GM23338 (cell line): ENCODE results near the gene UBAP2. TPM values are rescaled to one million over a fixed set of nuclear protein-coding genes. Genes with fewer than 3 reads are reported as not detected.

Experiments used
- ATAC-seq: fragments of 200-7000 bp; cut with Tn5 transposase; 3 replicates; pipeline ENCODE4 v1.9.1; 2020
- DNase-seq: peaks from one replicate; pipeline ENCODE4 v3.0.0-alpha.2; 2015; ENCODE audit warnings: low spot score
- H2AFZ ChIP-seq: fragments of 200-600 bp; sonication (generic); 2 replicates; pipeline ENCODE4 v1.8.0; 2016; ENCODE audit warnings: antibody characterized with exemption, mild to moderate bottlenecking, moderate library complexity
- H3F3A ChIP-seq: fragments of 200-600 bp; sonication (generic); replicated peaks from 2 replicates; pipeline ENCODE4 v1.8.0; 2017; ENCODE audit warnings: antibody characterized with exemption, mixed run types, low read depth
- H3K27ac ChIP-seq: fragments of 200-600 bp; sonication (generic); 2 replicates; pipeline ENCODE4 v1.6.1; 2016; ENCODE audit warnings: low read depth
- H3K27me3 ChIP-seq: fragments of 200-600 bp; sonication (generic); 2 replicates; pipeline ENCODE4 v1.8.0; 2016; ENCODE audit warnings: mild to moderate bottlenecking, mixed run types, moderate library complexity; ENCODE audit not compliant: insufficient read depth
- H3K36me3 ChIP-seq: fragments of 200-600 bp; sonication (generic); 2 replicates; pipeline ENCODE4 v1.8.0; 2016; ENCODE audit warnings: mild to moderate bottlenecking; ENCODE audit not compliant: insufficient read depth
- H3K4me1 ChIP-seq: fragments of 200-600 bp; sonication (generic); 2 replicates; pipeline ENCODE4 v1.8.0; 2016; ENCODE audit warnings: mild to moderate bottlenecking, moderate library complexity; ENCODE audit not compliant: insufficient read depth
- H3K4me2 ChIP-seq: fragments of 200-600 bp; sonication (generic); 2 replicates; pipeline ENCODE4 v1.7.1; 2017; ENCODE audit warnings: mixed run types
- H3K4me3 ChIP-seq: fragments of 200-600 bp; sonication (generic); 2 replicates; pipeline ENCODE4 v1.6.1; 2016; ENCODE audit warnings: mixed run types
- H3K79me2 ChIP-seq: fragments of 200-600 bp; sonication (generic); replicated peaks from 2 replicates; pipeline ENCODE4 v1.8.0; 2017; ENCODE audit warnings: mild to moderate bottlenecking; ENCODE audit not compliant: insufficient read depth
- H3K9me2 ChIP-seq: fragments of 200-600 bp; sonication (generic); 2 replicates; pipeline ENCODE4 v1.8.0; 2017; ENCODE audit not compliant: insufficient read depth
- H4K20me1 ChIP-seq: fragments of 200-600 bp; sonication (generic); replicated peaks from 2 replicates; pipeline ENCODE4 v1.8.0; 2017; ENCODE audit warnings: mild to moderate bottlenecking; ENCODE audit not compliant: insufficient read depth
- H3K27ac Mint-ChIP-seq: 2 replicates; pipeline ENCODE4 v1.8.0; 2020; ENCODE audit warnings: inconsistent platforms, mild to moderate bottlenecking, moderate library complexity, mixed read lengths
- H3K27me3 Mint-ChIP-seq: 3 replicates; pipeline ENCODE4 v1.8.0; 2022; ENCODE audit warnings: low read depth, mild to moderate bottlenecking, moderate library complexity, mixed read lengths, inconsistent platforms; ENCODE audit not compliant: insufficient read depth, poor library complexity
- H3K36me3 Mint-ChIP-seq: 3 replicates; pipeline ENCODE4 v1.8.0; 2021; ENCODE audit warnings: low read depth, mild to moderate bottlenecking, inconsistent platforms, moderate library complexity, mixed read lengths
- H3K4me1 Mint-ChIP-seq: 3 replicates; pipeline ENCODE4 v1.8.0; 2020; ENCODE audit warnings: mild to moderate bottlenecking, inconsistent platforms, mixed read lengths
- H3K4me3 Mint-ChIP-seq: 3 replicates; pipeline ENCODE4 v1.8.0; 2021; ENCODE audit warnings: moderate library complexity, mild to moderate bottlenecking, inconsistent platforms, mixed read lengths
- H3K9me3 Mint-ChIP-seq: 3 replicates; pipeline ENCODE4 v1.8.0; 2020; ENCODE audit warnings: moderate library complexity, mild to moderate bottlenecking, inconsistent platforms, mixed read lengths
- CREB1 ChIP-seq: fragments of 250-450 bp; sonication (Bioruptor Pico); IDR thresholded peaks from 2 replicates; pipeline ENCODE4 v1.5.0; 2020; ENCODE audit warnings: low read depth, mild to moderate bottlenecking, moderate library complexity
- CTCF ChIP-seq, 2 experiments: fragments of 200-600 bp in 1 of 2; sonication (generic) in 1 of 2; conservative IDR thresholded peaks; 2 replicates each; pipeline versions ENCODE4 v1.5.1 to v1.6.1; 2016 to 2017; ENCODE audit warnings: antibody characterized with exemption in 2 of 2, low read depth in 2 of 2, mild to moderate bottlenecking in 2 of 2, moderate library complexity in 1 of 2
- EZH2 ChIP-seq: fragments of 200-600 bp; sonication (generic); IDR thresholded peaks from one replicate; pipeline ENCODE4 v1.8.0; 2017; ENCODE audit warnings: antibody characterized with exemption, mild to moderate bottlenecking, low read depth; ENCODE audit not compliant: unreplicated experiment
- EZH2phosphoT487 ChIP-seq: fragments of 200-600 bp; sonication (generic); IDR thresholded peaks from one replicate; pipeline ENCODE4 v1.8.1; 2018; ENCODE audit warnings: antibody characterized with exemption; ENCODE audit not compliant: unreplicated experiment
- JUNB ChIP-seq: IDR thresholded peaks from one replicate; pipeline ENCODE4 v1.6.1; 2016; ENCODE audit warnings: antibody characterized with exemption; ENCODE audit not compliant: unreplicated experiment
- NANOG ChIP-seq: IDR thresholded peaks from 2 replicates; pipeline ENCODE4 v1.6.1; 2016; ENCODE audit warnings: antibody characterized with exemption, borderline replicate concordance
- POLR2AphosphoS5 ChIP-seq: IDR thresholded peaks from 2 replicates; pipeline ENCODE4 v1.6.1; 2016; ENCODE audit warnings: antibody characterized with exemption, low read depth
- STAT1 ChIP-seq: IDR thresholded peaks from one replicate; pipeline ENCODE4 v1.6.1; 2016; ENCODE audit warnings: antibody characterized with exemption; ENCODE audit not compliant: unreplicated experiment
- ZNF114 ChIP-seq: fragments of 250-450 bp; sonication (Bioruptor Pico); IDR thresholded peaks from 2 replicates; pipeline ENCODE4 v1.5.0; 2020; ENCODE audit warnings: mild to moderate bottlenecking, moderate library complexity
- ZNF331 ChIP-seq: fragments of 250-450 bp; sonication (Bioruptor Pico); IDR thresholded peaks from 2 replicates; pipeline ENCODE4 v1.5.0; 2020; ENCODE audit warnings: low read depth, mild to moderate bottlenecking, moderate library complexity
- polyA plus RNA-seq: library from polyadenylated mRNA; unstranded; fragments of >200 nt; fragmentation: Nextera tagmentation; extraction: Ambion mirVana; gene quantifications from 2 replicates; pipeline ENCODE4 v1.2.1, GENCODE V29; 2016
- total RNA-seq: library from RNA; depleted of rRNA; stranded (reverse); fragments of >200 nt; shearing (Covaris generic); gene quantifications from 2 replicates; pipeline ENCODE4 v1.2.3, GENCODE V29; 2014
- TF ChIP-seq, protein P1 (sequence below): IDR thresholded peaks from one replicate; pipeline ENCODE4 v1.6.1; 2018; ENCODE audit warnings: antibody characterized with exemption; ENCODE audit not compliant: unreplicated experiment
- TF ChIP-seq, protein P2 (sequence below): IDR thresholded peaks from 2 replicates; pipeline ENCODE4 v1.6.1; 2016; ENCODE audit warnings: antibody characterized with exemption

Gene UBAP2
- total and polyA plus RNA-seq, 2 experiments from 2014 or later: 47.4 to 56.4 TPM

DNA sequence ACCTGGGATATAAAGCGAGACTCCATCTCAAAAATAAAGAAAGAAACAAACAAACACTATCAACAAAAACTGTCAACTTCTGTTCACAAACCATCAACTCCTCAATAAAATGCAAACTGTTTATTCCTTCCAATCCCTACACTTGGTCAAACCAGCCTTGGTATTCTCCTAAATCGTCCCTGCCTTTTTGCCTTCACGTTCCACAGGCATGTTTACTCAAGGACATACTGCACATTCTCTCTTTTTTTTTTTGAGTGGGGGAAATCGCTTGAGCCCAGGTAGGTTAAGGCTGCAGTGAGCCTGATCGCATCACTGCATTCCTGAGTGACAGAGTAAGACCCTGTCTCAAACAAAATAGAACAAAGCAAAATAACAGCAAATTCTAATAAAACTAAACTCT lies 13.0 kb downstream of the UBAP2 start:
- Histone ChIP-seq H3K9me2 (no peaks in the 10 kb centered on the region), H3K27me3 (no peaks in the 10 kb centered on the region), H3F3A (no peaks in the 10 kb centered on the region), H3K27ac (no peak overlapping the region), H3K36me3 (peaks cover 11% of the 10 kb centered on the region), H3K4me2 (no peak overlapping the region), H4K20me1 (peaks cover 39% of the 10 kb centered on the region), H3K79me2 (peaks cover 91% of the 10 kb centered on the region), H3K4me1 (no peaks in the 10 kb centered on the region), H2AFZ (no peak overlapping the region), H3K4me3 (no peak overlapping the region)
- no peaks in the 10 kb centered on the region; the same call in 2 of the 3 replicates for H3K4me1 Mint-ChIP-seq
- TF ChIP-seq STAT1 (no peak), NANOG (no peak), CREB1 (CRISPR knock-in tag) (no peak), EZH2phosphoT487 (no peak), CTCF (conservative IDR thresholded peaks at IDR 0.05; ENCODE audit: low read depth in 2 of 2) (no peak), ZNF114 (CRISPR knock-in tag) (no peak), ZNF331 (CRISPR knock-in tag) (no peak)
- TF ChIP-seq, protein P1, sequence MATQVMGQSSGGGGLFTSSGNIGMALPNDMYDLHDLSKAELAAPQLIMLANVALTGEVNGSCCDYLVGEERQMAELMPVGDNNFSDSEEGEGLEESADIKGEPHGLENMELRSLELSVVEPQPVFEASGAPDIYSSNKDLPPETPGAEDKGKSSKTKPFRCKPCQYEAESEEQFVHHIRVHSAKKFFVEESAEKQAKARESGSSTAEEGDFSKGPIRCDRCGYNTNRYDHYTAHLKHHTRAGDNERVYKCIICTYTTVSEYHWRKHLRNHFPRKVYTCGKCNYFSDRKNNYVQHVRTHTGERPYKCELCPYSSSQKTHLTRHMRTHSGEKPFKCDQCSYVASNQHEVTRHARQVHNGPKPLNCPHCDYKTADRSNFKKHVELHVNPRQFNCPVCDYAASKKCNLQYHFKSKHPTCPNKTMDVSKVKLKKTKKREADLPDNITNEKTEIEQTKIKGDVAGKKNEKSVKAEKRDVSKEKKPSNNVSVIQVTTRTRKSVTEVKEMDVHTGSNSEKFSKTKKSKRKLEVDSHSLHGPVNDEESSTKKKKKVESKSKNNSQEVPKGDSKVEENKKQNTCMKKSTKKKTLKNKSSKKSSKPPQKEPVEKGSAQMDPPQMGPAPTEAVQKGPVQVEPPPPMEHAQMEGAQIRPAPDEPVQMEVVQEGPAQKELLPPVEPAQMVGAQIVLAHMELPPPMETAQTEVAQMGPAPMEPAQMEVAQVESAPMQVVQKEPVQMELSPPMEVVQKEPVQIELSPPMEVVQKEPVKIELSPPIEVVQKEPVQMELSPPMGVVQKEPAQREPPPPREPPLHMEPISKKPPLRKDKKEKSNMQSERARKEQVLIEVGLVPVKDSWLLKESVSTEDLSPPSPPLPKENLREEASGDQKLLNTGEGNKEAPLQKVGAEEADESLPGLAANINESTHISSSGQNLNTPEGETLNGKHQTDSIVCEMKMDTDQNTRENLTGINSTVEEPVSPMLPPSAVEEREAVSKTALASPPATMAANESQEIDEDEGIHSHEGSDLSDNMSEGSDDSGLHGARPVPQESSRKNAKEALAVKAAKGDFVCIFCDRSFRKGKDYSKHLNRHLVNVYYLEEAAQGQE: no peak
- TF ChIP-seq, protein P2, sequence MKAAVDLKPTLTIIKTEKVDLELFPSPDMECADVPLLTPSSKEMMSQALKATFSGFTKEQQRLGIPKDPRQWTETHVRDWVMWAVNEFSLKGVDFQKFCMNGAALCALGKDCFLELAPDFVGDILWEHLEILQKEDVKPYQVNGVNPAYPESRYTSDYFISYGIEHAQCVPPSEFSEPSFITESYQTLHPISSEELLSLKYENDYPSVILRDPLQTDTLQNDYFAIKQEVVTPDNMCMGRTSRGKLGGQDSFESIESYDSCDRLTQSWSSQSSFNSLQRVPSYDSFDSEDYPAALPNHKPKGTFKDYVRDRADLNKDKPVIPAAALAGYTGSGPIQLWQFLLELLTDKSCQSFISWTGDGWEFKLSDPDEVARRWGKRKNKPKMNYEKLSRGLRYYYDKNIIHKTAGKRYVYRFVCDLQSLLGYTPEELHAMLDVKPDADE: no peak
- DNase-seq (peak; percentile 6), ATAC-seq (peak; percentile 43; the same call in 2 of the 3 replicates)
- peak overlapping the region; percentile 42; the same call in 1 of the 2 replicates for H3K27ac Mint-ChIP-seq
- H3K9me3 Mint-ChIP-seq: peaks cover 12% of the 10 kb centered on the region; the same call in 2 of the 3 replicates
- peaks cover 54% of the 10 kb centered on the region for H3K36me3 Mint-ChIP-seq
- H3K4me3 Mint-ChIP-seq: no peak overlapping the region
- H3K27me3 Mint-ChIP-seq: peaks cover 9% of the 10 kb centered on the region

GRCh38 chr9:34034698-34035065 lies 14.0 kb downstream of the UBAP2 start:
- H3K36me3 ChIP-seq: peaks cover 7% of the 10 kb centered on the region; the same call in 1 of the 2 replicates
- ATAC-seq (no peak), DNase-seq (no peak)
- Mint-ChIP-seq H3K27me3 (peaks cover 9% of the 10 kb centered on the region), H3K4me3 (no peak overlapping the region), H3K4me1 (no peaks in the 10 kb centered on the region; the same call in 2 of the 3 replicates), H3K36me3 (peaks cover 44% of the 10 kb centered on the region), H3K9me3 (peaks cover 10% of the 10 kb centered on the region; the same call in 2 of the 3 replicates), H3K27ac (no peak overlapping the region; the same call in 1 of the 2 replicates)
- H3F3A ChIP-seq: no peaks in the 10 kb centered on the region
- H3K27me3 ChIP-seq: no peaks in the 10 kb centered on the region
- peaks cover 39% of the 10 kb centered on the region for H4K20me1 ChIP-seq
- no peak overlapping the region for H2AFZ ChIP-seq
- no peak for TF ChIP-seq STAT1
- TF ChIP-seq EZH2: no peak
- no peak for TF ChIP-seq CREB1 (CRISPR knock-in tag)
- TF ChIP-seq JUNB: no peak
- TF ChIP-seq NANOG: no peak
- no peak for TF ChIP-seq ZNF114 (CRISPR knock-in tag)
- TF ChIP-seq POLR2AphosphoS5: no peak
- TF ChIP-seq, protein P2: no peak
- TF ChIP-seq, protein P1: no peak
- no peak for TF ChIP-seq ZNF331 (CRISPR knock-in tag)
- peaks cover 91% of the 10 kb centered on the region for H3K79me2 ChIP-seq
- no peak overlapping the region for H3K27ac ChIP-seq
- no peaks in the 10 kb centered on the region for H3K9me2 ChIP-seq
- H3K4me1 ChIP-seq: no peaks in the 10 kb centered on the region
- H3K4me2 ChIP-seq: no peak overlapping the region
- no peak overlapping the region for H3K4me3 ChIP-seq
